ENCODE data around the gene EBP.

The EBP gene

DNA sequence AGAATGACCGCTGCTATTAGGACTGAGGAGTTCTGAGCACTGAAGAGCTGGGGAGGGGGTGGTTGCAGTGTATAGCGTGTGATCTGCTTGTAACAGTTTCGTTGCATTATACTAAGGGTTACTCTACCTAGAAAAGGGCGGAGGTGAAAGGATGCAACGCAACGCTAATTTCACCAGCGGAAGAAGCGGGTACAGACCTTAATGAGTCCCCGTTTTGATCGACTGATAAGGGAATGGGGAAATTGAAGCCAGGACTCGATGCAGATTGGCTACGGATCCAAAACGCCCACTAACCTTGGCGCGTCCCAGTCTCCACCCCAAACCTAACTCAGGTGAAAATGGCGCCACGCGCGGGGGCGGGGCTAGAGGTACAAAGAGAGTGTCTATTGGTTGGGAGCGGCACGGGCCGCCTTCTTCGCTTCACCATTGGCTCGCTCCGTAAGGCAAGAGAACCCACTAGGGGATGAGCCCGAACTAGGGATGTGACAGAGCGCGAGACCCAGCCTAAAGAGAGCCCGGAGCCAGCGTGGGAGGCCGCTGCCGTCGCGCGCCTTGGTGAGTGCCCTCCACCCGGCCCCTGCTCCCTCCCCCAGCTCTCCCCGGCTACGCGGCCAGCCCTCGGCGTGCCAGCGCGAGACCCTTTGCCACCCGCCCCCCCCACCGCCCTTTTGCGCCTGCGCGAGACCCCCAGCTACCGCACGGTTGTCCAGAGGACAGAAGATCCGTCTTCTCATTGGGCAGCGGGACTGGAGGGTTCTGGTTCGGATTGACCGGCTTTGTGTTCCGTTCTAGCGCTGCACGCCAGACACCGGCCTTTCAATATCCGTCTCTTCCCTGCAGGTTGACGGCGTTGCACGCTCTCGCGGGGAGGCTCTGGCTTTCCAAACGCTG, at the start of gene EBP:
EBP (plus strand) TSS at position 456 of the 891 bp plus-strand sequence. CDS start 1,964 bp downstream, outside the sequence.
- peak; percentile 28 for DNase-seq

- no peak for DNase-seq
Measured at GRCh38 chrX:48472225-48472624, 49.4 kb upstream of the EBP start.

- DNase-seq = no peak
Measured at GRCh38 chrX:48472851-48473703, 48.5 kb upstream of the EBP start.

DNA sequence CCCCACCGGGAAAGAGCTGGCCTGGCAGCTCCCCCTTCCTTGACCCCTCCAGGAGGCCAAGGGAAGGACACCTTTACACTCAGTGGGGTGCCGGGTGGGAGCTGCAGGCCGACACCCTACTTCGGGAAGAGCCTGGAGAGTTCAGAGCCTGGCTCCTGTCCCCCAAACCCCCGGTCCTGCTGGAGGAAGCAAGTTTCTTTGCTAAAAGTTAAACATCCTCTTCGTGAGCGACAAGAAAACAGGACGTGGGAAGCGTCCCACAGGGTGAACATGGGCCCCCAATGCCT, 48.0 kb upstream of the EBP start:
- DNase-seq = no peak

DNA sequence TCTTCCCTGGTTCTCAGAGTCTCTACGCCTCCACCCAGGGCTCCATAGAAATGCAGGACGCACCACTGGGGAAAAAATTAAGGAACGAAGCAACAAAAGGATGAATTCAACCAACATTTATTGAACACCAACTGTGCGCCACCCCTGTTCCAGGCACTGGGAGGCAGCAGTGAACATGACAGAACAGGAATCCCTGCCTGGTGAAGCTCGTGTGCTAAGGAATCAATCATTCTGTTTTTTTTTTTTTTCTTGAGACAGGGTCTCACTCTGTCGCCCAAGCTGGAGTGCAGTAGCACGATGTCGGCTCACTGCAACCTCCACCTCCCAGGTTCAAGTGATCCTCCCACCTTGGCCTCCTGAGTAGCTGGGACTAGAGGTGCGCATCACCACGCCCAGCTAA, 47.5 kb upstream of the EBP start:
- DNase-seq = no peak

DNA sequence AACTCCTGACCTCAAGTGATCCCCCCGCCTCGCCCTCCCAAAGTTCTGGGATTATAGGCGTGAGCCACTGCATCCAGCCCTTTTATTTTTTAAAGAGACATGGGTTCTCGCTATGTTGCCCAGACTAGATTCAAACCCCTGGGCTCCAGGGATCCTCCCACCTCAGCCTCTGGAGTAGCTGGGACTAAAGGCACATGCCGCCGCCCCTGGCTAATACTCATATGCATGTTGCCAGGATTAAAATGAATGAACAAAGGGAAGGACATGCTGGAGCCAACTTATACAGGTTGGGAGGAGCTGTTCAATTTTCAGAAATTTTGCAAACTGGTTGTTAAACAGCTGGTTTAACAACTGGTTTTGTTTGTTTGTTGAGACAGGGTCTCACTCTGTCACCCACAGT, 47.0 kb upstream of the EBP start:
- no peak for DNase-seq

- DNase-seq = no peak
Measured at GRCh38 chrX:48475296-48475695, 46.3 kb upstream of the EBP start.

- peak; percentile 62 for DNase-seq
Measured at GRCh38 chrX:48475774-48476577, 45.6 kb upstream of the EBP start, which contains the start of gene FTSJ1. FTSJ1 (plus strand) TSS chrX:48476199; CDS start chrX:48478048, 1,849 bp downstream.

DNA sequence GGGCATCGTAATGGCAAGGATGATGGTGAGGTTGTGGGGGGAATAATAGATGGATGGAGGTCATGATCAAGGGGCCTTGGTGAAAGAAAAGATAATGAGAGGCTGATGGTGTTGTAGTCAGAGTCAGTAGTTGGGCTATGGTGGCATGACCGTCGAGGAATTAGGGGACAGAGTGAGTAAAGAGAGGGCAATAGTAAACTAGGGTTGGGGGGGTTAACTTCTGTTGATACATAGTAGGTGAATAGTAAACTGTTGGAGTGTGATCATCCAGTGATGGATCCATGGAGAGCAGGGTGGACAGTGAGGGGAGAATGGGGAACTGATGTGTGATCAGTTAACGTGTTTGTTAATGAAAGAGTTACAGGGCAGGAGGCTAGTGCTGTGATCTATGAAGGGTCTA, 44.7 kb upstream of the EBP start:
- no peak for DNase-seq

- no peak for DNase-seq
Measured at GRCh38 chrX:48477960-48478755, 43.5 kb upstream of the EBP start.

DNA sequence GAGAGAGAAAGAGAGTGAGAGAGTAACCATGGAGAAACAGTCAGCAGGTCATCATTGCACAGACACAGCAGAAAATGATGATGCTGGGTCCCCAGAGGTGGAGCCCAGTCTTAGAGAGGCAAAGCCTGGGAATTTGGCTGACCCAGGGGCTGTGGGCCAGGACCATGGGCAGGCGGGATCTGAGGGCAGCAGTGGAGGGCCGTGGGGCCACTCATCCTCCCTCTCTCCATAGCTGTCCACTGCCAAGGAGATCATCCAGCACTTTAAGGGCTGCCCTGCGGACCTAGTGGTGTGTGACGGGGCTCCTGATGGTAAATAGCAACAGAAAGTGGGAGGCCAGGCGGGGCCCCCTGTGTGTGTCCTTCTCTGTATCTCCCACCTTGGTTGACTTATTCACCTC, 42.8 kb upstream of the EBP start:
- no peak for DNase-seq

DNA sequence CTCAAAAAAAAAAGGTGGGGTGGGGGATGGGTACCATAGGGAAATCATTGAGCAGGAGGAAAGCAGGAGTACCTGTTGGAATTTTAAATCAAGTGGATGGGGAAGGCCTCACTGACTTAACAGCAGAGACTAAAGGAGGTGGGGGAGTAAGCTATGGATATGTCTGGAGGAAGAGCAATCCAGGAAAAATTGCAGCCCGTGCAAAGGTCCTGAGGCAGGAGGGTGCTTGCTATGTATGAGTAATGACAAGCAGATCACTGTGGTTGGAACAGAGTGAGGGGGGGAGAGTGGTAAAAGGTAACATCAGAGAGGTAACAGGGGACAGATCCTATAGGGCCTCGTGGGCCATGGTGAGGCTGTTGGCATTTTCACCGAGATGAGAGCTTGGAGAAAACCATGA, 41.5 kb upstream of the EBP start:
- DNase-seq = no peak

DNA sequence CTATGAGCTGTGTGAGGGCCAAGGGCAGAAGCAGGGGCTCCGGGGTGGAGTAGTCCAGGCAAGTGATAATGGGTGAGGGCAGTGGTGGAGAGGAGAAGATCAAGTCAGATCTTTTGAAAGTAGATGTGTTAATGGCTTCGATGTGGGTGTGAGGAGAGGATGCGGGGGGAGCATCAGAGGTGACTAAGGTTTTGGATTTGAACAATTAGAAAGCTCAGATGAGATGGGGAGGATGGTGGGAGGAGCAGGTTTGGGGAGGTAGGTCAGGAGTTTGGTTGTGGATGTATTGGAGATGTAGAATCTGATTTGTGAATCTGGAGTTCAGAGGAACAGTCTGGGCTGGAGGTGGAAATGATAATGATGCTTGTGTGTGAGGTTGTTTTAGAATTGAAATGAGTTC, 41.0 kb upstream of the EBP start:
- DNase-seq = no peak

GRCh38 chrX:48482526-48482925, 39.1 kb upstream of the EBP start:
- DNase-seq = no peak

GRCh38 chrX:48487362-48487798, 34.2 kb upstream of the EBP start:
- peak; percentile 61 for DNase-seq

DNA sequence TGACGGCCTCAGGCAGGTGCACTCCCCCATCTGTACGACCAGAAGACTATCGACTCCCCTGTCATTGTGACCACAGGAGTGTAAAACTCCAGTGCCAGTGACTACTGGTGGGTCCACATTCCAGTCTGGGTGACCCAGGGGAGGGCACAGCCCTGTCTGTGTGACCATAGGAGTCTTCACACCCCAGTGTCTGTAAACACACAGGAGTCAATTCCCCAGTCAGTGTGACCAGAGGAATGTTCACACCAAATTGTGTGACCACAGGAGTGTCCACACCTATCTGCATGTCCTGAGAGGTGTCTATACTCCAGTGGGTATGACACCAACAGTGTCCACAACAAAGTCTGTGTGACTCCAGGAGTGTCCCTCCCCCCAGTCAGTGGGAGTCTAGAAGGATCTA, 33.6 kb upstream of the EBP start:
- no peak for DNase-seq

GRCh38 chrX:48489296-48489695, 32.3 kb upstream of the EBP start:
- DNase-seq = no peak

DNA sequence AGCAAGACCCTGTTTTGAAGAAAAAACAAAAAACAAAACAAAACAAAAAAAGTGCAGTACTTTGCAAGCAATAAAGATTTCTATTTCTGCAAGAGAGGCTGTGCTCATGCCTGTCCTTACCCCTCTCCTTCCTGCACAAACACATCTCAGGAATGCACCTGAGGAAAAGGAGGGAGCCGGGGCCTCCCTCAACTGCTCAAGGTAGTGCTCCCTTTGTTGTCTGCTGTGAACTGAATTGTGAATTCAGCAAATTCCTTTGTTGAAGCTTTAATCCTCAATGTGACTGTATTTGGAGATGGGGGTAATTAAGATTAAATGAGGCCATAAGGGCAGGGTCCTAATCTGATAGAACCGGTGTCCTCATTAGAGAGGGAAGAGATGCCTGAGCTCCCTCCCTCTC, 31.7 kb upstream of the EBP start:
- DNase-seq = no peak

DNA sequence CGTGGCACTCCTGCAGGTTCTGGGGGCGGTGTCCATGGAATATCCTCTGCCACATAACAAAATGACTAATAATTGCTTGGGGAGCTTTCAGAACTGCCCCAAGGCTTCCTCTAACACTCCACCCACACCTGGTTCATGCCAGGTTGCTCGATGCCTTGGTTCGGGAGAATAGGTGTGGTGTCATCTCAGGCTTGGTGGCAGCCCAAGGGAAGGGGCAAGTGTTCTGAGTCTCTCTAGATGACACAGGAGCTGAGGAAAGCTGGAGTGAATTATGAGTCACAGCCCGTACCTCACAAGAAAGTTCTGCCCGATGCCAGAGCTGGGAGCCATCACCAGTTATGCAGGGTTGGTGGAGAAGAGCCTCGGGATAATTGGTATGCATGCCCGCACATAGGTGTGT, 30.9 kb upstream of the EBP start:
- no peak for DNase-seq

DNA sequence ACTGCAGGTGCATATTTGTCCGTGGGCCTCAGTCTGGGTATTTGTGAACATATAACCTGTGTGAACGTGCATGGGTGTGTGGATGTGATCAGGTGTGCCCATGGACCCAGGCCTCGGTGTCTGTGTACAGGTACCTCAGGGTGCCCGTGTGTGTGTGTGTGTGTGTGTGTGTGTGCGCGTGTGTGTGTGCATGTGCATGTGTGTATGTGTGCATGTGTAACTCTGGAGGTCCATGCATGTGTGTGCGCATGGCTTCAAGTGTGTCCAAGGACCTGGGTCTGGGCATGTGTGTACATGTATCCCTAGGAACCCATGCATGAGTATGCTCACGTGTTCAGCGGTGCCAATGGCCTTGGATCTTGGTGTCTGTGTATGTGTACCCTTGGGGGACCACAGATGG, 29.8 kb upstream of the EBP start:
- no peak for DNase-seq

GRCh38 chrX:48492293-48492910, 29.2 kb upstream of the EBP start:
- DNase-seq = no peak

DNA sequence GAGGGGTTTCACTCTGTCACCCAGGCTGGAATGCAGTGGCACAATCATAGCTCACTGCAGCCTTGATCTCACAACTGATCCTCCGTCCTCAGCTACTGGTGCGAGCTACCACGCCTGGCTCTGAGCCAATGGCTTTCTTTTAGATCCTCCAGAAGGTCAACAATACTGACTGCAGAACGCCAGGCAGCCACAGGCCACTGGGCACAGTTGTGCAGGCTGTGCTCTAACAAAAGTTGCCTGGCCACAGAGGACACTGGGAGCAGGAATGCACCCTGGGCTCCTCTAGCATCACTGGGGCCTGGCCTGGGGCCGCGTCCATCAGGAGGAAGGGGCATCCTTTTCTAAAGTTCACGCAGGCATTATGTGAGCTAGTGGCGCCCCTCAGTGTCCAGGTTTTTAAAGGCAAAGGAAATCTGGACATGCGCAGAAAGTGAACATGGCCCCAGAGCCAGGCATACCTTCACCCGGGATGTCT, 27.7 kb upstream of the EBP start:
- DNase-seq = no peak
